GM21526 (cell line): ENCODE measurements around the gene POTEG.
"Not testable (repeated sequence)": the region's sequence is repeated elsewhere in the genome, so short reads cannot be mapped to it uniquely, and the experiment has no call there.

Source experiments
- ATAC-seq: cut with Tn5 transposase; IDR thresholded peaks from one replicate; pipeline ENCODE4 v1.9.1; 2021; ENCODE audit warnings: moderate library complexity; ENCODE audit not compliant: unreplicated experiment, low FRiP score

The POTEG gene

DNA sequence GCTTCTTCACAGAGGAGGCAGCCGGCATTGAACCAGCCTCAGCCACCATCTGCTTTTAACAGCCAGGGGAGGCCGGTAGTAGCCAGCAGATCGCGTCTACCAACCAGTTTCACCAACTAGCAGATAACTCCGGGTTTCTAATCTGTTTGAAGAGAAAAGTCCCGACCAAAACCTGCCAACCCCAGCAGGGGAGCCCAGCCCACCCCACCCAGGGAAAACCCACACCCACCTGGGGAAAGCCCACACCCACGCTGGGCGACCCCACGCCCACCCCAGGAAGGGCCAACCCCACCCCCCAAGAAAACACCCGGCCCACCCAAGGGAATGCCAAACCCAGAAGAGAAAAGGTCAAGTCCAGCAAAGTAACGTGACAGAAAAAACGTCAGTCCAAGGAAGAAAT is at the start of gene POTEG:
TSS of gene POTEG (minus strand) at position 101 of the 400 bp plus-strand sequence. CDS start at position 49, 52 bp downstream.
- ATAC-seq, result not testable (repeated sequence)

DNA sequence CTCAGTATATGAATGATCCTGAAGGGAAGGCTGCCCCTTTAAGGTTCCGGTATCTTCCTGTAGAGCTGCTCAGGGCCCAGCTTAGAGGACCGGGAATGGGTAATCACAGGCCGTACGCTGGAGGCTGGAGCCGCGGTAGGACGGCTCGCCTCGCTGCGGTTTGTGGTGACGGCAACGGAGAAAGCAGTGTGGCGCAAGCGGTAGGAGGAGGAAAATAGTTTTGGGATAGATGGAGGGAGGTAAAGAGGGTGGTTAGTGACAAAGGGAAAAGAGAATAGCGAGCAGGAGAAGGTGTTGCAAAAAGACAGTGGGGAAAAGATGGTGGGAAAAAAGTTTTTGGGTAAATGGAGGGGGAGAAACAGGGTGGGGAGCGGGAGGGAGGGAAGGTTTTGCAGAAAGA is 48.0 kb upstream of the POTEG start:
- not testable (repeated sequence) for ATAC-seq

DNA sequence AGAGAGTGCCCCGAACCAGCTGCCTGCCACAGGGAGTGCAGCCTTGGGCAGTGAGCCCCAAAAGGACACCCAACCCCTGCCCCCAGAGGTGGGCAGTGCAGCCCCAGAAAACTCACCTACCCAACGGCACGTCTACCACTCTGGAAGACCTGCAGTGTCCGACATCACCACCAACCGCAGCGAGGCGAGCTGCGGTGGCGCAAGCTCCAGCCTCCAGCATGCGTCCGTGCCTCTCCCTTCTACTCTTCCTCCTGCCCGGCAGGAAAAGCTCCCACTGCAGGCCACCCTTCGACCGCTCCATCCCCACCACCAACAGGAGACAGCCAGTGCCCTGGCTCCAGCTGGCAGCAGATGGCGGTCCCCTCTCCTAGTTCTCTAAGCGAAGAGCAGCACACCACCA is 47.3 kb upstream of the POTEG start:
- ATAC-seq, result not testable (repeated sequence)

DNA sequence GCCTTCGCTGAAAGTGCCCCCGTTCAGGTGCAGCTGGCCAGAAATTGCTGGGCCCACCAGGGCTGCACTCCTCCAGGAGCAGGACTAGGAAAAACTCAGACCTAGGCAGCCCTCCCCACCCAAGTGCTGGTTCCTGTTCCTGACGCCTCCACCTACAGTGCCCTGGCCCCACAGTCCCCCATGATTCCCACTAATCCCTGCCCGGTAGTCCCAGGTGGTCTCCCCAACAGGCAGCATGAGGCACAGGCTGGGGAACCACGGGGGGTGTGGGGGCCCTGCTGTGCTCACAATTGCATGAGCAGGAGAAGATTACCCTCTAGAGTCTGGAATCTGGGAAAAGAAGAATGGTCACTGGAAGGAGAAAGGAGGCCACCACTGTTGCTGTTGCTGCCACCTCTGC is 46.4 kb upstream of the POTEG start:
- ATAC-seq, result not testable (repeated sequence)

DNA sequence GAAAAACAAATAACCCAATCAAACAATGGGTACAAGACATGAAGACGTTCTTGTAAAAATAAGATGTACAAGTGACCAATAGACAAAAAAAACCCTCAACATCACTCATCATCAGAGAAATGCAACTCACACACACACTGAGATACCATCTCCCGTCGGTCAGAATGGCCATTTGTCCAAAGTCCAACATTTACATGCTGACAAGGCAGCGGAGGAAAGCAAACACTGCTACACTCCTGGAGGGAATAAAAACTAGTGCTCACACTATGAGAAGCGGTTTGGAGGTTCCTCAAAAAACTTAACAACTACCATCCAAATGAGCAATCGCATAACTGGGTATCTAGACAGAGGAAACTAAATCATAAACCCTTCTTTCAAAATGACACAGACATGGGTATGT is 11.6 kb upstream of the POTEG start:
- ATAC-seq, result not testable (repeated sequence)

DNA sequence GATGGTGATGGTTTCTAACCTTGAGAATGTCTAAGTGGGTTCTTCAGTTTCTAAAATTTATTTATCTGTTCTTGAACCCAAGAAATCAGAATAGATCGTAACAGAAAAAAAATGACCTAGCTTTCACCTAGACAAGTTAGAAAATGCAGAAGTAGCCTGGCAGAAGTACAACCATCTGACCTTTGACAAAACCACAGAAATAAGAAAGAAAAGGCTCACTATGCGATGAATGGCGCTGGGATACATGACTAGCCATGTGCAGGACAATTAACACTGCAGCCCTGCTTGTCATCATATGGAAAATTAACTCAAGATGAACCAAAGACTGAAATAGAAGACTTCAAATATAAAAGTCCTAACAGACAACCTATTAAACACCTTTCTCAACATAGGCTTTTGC is 5.7 kb upstream of the POTEG start:
- not testable (repeated sequence) for ATAC-seq

DNA sequence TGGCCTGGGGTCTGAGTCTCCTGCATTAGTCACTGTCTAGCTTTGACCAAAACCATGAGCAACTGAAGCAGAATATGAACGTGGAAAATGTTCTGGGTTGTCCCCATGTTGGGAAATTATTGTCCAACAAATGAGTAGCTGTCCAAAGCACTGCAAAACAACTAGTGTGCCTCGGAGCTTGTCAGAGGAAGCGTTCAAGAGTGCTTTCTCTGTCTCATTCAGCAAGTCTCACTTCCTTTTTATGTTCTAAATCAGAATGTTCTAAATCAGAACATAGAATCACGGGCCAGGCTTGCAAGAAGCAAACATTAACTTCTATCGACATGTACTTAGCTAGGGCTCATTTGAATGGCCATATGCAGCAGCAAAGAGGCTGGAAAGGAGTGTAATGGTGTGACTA is 5.1 kb upstream of the POTEG start:
- peak; percentile 50 for ATAC-seq

DNA sequence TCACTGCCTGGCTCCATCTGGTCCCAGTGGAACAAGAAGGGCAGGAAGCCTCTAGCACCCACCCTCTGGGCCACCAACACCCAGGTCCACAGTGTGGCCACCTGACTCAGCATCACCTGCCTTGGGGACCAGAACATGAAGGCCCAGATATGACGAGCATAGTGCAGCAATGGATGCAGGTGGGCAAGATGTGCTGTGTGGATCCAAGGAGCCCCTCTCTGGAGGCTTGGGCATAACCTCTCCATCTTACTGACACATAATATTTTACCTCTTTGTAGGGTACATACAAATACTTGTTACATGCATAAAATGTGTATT is 2.9 kb upstream of the POTEG start:
- ATAC-seq, result not testable (repeated sequence)

DNA sequence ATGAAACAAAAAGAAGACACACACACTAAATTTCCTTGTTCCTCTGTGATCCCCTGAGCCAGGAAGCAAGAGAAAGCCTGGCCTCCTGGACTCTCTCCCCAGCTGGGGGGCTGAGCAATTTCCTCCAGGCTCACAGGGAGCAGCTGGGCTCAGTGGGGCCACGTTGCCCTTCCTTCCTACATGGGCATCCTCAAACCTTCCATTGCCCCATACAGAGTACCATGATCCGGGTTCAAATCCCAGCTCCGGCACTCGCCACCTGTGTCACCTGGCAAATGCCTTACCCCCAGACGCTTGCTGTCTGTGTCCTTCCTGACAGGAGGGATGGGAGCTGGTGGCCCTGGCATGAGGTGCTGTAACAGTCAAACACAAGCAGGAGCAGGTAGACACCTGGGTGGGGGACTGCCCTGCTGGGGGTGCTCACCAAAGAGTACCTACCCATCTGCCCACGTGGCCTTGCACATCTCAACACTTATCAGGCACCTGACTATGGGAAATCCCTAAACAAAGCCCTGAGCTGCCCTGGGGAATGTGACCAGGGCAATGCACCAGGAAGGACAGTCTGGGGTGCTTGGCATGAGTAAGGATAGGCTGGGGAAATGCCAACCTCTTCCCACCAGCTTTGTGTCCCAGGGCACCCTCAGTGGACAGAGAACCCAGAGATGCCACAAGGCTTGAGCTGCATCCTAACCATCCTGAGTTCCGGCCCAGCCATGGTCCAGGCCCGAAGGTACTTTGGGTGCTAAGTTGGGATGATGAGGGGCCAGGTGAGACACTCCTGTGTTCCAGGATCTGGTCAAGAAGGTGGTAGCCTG is 2.4 kb upstream of the POTEG start:
- not testable (repeated sequence) for ATAC-seq

DNA sequence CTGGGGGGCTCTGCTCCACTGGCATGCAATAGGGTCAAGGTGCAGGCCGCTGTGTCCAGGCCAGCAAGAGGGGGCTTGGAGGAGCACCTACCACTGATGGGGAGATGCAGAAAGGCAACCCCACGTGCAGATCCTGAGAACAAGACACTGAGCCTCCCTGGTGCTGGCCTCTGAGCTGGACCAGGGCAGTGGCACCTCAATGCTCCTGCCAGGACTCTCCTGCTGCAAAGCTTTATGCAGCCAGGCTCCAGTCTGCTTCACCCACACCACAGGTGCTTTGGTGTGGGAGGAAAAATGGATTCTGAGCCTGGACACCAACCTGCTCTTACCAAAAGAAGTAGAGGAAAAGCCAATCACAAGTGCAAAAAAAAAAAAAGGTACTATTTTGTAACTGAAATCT is 1.7 kb upstream of the POTEG start:
- ATAC-seq, result not testable (repeated sequence)

DNA sequence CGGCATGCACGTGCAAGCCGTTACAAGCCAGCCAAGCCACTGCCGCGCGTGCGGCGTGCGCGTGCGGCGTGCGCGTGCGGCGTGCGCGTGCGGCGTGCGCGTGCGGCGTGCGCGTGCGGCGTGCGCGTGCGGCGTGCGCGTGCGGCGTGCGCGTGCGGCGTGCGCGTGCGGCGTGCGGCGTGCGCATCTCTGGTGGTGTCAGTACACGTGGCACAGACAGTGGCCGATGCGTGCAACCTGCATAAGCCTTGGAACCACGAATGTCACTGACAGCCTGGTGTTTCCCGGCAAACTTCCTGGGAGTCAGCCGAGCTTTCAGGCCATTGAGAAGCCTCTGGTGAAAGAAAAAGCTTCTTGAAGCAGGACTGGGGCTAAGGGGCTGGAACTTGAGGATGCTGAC is 750 bp upstream of the POTEG start:
- not testable (repeated sequence) for ATAC-seq

DNA sequence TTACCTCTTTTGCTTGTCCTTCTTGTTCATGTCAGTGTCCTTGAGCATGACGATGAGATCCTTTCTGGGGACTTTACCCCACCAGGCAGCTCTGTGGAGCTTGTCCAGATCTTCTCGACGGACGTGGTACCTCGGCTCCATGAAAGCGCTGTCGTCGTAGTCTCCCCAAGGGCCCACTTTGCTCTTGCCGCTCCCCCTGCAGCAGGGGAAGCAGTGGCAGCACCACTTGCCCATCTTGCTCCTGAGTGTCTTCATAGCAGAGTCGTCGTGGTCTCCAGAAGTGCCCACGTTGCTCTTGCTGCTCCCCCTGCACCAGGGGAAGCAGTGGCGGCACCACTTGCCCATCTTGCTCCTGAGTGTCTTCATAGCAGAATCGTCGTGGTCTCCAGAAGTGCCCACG is 376 bp downstream of the POTEG start:
- not testable (repeated sequence) for ATAC-seq

DNA sequence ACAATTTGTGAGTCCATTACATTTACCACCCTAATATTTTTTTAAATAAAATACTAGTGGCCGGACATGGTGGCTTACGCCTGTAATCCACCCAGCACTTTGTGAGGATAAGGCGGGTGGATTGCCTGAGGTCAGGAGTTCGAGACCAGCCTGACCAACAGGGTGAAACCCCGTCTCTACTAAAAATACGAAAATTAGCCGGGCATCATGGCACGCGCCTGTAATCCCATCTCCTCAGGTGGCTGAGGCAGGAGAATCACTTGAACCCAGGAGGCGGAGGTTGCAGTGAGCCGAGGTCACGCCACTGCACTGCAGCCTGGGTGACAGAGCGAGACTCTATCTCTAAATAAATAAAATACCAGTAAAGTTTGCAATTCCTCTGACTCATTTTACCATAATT is 25.6 kb downstream of the POTEG start:
- not testable (repeated sequence) for ATAC-seq

DNA sequence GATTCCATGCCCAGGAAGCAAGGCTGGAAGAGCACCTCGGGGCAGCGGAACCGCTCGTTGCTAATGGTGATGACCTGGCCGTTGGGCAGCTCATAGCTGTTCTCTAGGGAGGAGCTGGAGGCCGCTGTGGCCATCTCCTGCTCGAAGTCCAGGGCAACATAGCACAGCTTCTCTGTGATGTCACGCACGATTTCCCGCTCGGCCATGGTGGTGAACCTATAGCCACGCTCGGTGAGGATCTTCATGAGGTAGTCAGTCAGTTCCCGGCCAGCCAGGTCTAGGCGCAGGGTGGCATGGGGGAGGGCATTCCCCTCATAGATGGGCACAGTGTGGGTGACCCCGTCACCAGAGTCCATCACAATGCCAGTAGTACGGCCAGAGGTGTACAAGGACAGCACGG is 32.0 kb downstream of the POTEG start:
- ATAC-seq, result not testable (repeated sequence)

DNA sequence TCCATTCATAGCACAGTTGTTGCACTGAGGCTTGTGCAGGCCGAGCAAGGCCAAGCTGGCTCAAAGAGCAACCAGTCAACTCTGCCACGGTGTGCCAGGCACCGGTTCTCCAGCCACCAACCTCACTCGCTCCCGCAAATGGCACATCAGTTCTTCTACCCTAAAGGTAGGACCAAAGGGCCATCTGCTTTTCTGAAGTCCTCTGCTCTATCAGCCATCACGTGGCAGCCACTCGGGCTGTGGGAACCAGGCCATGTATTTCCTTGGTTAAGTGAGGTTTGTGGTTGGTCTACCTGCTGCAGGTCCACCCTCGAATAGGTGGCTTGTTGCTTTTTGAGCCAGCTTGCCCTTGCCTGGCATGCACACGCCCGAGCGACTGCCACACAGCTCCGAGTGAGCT is 39.4 kb downstream of the POTEG start:
- ATAC-seq, result not testable (repeated sequence)

DNA sequence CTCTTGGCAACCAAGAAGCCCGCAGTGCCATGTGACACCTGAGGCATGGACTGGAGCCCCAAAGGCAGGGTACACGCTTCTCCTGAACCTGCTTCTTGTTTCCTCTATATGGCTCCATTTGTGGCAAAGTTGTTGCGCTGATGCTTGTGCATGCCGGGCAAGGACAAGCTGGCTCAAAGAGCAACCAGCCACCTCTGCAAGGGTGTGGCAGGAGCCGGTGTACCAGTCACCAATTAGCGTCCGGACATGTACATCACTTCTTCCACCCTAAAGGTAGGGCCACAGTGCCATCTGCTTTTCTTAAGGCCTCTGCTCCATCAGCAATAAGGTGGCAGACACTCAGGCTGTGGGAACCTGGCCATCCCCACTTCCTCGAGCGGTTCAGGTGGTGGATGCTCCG is 43.9 kb downstream of the POTEG start:
- not testable (repeated sequence) for ATAC-seq

DNA sequence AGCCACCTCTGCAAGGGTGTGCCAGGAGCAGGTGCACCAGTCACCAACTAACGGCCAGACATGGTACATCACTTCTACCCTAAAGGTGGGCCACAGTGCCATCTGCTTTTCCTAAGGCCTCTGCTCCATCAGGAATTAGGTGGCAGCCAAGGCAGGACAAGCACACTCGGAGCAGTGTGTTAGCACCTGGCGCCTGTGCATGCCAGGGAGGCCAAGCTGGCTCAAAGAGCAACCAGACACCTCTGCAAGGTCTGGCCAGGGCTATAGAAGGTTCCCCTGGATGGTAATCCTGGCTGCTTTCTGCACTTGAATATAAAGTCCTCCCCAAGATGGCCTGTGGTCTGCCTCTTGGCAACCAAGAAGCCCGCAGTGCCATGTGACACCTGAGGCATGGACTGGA is 45.4 kb downstream of the POTEG start:
- ATAC-seq, result not testable (repeated sequence)

DNA sequence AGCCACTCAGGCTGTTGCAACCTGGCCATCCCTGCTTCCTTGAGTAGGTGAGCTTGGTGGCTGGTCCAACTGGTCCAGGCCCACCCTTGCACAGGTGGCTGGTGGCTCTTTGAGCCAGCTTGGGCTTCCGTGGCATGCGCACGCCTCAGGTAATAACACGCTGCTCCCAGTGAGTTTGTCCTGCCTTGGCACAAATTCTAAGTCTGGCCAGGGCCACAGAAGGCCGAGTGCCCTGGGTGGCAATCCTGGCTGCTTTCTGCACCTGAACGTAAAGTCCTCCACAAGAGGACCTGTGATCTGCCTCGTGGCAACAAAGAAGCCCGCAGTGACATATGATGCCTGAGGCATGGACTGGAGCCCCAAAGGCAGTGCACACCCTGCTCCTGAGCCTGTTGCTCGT is 47.1 kb downstream of the POTEG start:
- not testable (repeated sequence) for ATAC-seq

DNA sequence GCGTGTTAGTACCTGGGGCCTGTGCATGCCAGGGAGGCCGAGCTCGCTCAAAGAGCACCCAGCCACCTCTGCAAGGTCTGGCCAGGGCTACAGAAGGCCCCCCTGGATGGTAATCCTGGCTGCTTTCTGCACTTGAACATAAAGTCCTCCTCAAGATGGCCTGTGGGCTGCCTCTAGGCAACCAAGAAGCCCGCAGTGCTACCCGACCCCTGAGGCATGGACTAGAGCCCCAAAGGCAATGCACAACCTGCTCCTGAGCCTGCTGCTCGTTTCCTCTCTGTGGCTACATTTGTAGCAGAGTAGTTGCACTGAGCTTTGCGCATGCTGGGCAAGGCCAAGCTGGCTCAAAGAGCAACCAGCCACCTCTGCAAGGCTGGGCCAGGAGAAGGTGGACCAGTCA is 47.8 kb downstream of the POTEG start:
- ATAC-seq, result not testable (repeated sequence)

DNA sequence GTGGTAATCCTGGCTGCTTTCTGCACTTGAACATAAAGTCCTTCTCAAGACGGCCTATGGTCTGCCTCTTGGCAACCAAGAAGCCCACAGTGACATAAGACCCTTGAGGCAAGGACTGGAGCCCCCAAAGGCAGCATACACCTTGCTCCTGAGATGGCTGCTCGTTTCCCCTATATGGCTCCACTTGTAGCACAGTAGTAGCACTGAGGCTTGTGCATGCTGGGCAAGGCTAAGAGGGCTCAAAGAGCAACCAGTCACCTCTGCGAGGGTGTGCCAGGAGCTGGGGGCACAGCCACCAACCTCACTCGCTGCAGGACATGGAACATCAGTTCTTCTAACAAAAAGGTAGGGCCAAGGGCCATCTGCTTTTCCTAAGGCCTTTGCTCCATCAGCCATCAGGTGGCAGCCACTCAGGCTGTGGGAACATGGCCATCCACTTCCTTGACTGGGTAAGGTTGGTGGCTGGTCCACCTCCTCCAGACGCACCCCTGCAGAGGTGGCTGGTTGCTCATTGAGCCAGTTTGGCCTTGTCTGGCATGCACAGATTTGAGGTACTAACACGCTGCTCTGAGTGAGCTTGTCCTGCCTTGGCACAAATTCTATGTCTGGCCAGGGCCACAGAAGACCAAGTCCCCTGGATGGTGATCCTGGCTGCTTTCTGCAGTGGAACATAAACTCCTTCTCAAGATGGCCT is 49.9 kb downstream of the POTEG start:
- not testable (repeated sequence) for ATAC-seq

DNA sequence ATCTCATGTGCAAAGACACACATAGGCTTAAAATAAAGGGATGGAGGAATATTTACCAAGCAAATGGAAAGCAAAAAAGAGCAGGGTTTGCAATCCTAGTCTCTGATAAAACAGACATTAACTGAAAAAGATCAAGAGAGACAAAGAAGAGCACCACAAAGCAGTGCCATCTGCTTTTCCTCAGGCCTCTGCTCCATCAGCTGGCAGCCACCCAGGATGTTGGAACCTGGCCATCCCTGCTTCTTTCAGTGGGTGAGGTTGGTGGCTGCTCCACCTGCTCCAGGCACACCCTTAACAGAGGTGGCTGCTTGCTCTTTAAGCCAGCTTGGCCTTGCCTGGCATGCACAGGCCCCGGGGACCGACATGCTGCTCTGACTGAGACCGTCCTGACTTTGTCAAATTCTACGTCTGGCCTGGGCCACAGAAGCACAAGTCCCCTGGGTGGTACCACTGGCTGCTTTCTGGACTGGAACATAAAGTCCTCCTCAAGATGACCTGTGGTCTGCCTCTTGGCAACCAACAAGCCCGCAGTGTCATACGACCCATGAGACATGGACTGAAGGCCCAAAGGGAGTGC is 51.0 kb downstream of the POTEG start:
- ATAC-seq, result not testable (repeated sequence)

DNA sequence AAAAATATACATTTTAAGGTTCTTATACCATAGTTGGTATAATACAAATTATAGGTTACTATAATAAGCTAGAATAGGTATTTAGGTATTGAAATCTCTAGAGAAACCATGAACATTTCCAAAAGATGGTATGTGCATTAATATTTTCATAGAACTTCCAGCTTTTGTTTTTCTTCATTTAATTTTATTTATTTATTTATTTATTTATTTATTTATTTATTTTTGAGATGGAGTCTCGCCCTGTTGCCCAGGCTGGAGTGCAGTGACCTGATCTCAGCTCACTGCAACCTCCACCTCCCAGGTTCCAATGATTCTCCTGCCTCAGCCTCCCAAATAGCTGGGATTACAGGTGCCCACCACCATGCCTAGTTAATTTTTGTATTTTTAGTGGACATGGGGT is 54.0 kb downstream of the POTEG start:
- ATAC-seq, result not testable (repeated sequence)
